ENCODE results near the gene BRAT1.

Gene BRAT1

DNA sequence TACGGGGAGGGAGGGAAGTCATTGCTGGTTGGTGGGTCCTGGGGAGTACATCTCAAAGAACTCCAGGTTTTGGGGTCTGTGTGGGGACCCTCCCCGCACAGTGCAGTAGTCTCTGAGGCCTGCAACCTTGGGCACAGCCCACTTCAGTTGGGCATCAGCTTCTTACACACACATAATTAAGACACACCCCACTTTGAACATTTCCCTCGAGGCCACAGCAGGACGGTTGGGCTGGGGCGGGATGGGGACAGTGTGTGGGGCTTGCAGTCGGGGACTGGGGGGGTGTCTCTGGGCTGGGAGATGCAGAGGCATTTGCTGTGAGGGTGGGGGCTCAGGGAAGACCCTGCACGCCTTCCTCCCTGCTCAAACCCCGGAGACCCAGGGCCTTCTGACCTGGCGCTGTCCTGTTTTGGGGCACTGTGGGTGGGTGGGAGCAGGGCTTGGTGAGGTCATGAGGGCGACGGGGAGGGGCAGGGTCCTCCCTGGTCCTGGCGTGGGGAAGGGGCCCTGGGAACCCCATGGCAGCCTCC is 34.5 kb downstream of the BRAT1 start:
- peak overlapping the region; percentile 58 for H3K4me3 ChIP-seq (ENCODE audit: extremely low read depth, insufficient read depth, low read length, poor library complexity, severe bottlenecking)
- H3K4me1 ChIP-seq (ENCODE audit: control insufficient read depth, insufficient read depth, low read length, poor library complexity, severe bottlenecking) = peaks cover 56% of the 10 kb centered on the region
- 18 to 28% methylated on average over 5 of the region's 12 CpGs for WGBS, 2 experiments (ENCODE audit: insufficient coverage in 2 of 2)
- H3K36me3 ChIP-seq (ENCODE audit: control insufficient read depth, insufficient read depth, low read length) = peaks cover 6% of the 10 kb centered on the region
- H3K9me3 ChIP-seq (ENCODE audit: control insufficient read depth, low read length) = no peaks in the 10 kb centered on the region
- H3K27ac ChIP-seq (ENCODE audit: low read depth, low read length, severe bottlenecking) = no peak overlapping the region

GRCh38 chr7:2520131-2520760 is 35.1 kb downstream of the BRAT1 start:
- Histone ChIP-seq H3K4me1 (ENCODE audit: control insufficient read depth, insufficient read depth, low read length, poor library complexity, severe bottlenecking) (peaks cover 56% of the 10 kb centered on the region), H3K27ac (ENCODE audit: low read depth, low read length, severe bottlenecking) (no peak overlapping the region), H3K36me3 (ENCODE audit: control insufficient read depth, insufficient read depth, low read length) (peaks cover 3% of the 10 kb centered on the region), H3K4me3 (ENCODE audit: extremely low read depth, insufficient read depth, low read length, poor library complexity, severe bottlenecking) (peak overlapping the region; percentile 58), H3K9me3 (ENCODE audit: control insufficient read depth, low read length) (no peaks in the 10 kb centered on the region)
- 1% methylated on average over 27 to 34 of the region's 37 CpGs for WGBS, 2 experiments (ENCODE audit: insufficient coverage in 2 of 2)

GRCh38 chr7:2519119-2519930 is 36.0 kb downstream of the BRAT1 start, which contains the start of gene LFNG:
LFNG (plus strand) TSS chr7:2519774; CDS start chr7:2519862, 88 bp downstream.
- H3K4me3 ChIP-seq (ENCODE audit: extremely low read depth, insufficient read depth, low read length, poor library complexity, severe bottlenecking) = peak within 1 kb of the TSS; percentile 58
- H3K9me3 ChIP-seq (ENCODE audit: control insufficient read depth, low read length) = no peaks in the 10 kb centered on the region
- no peaks in the 10 kb centered on the region for H3K36me3 ChIP-seq (ENCODE audit: control insufficient read depth, insufficient read depth, low read length)
- H3K4me1 ChIP-seq (ENCODE audit: control insufficient read depth, insufficient read depth, low read length, poor library complexity, severe bottlenecking) = peaks cover 52% of the 10 kb centered on the region
- 0% methylated on average over 58 to 67 of the region's 95 CpGs for WGBS, 2 experiments (ENCODE audit: insufficient coverage in 2 of 2)
- no peak within 1 kb of the TSS for H3K27ac ChIP-seq (ENCODE audit: low read depth, low read length, severe bottlenecking)

DNA sequence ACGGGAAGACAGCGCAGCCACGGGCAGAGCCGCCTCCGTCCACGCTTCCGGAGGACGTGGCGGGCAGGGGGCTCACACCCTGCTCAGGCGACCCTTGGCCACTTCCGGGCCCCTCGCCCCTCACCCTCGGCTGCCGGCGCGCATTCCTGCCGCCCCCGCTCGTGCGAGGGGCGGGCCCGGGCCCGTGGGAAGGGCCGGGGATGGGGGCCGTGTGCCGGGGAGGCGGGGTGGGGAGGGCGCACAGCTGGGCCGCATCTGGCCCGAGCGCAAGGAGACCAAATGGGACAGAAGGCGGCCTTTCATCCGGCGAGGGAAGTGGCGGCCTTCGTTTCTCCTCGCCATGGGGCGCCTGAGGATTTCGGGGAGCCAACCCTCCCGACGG is 36.6 kb downstream of the BRAT1 start:
- H3K36me3 ChIP-seq (ENCODE audit: control insufficient read depth, insufficient read depth, low read length) = no peaks in the 10 kb centered on the region
- H3K27ac ChIP-seq (ENCODE audit: low read depth, low read length, severe bottlenecking) = no peak overlapping the region
- no peaks in the 10 kb centered on the region for H3K9me3 ChIP-seq (ENCODE audit: control insufficient read depth, low read length)
- WGBS, 2 experiments (ENCODE audit: insufficient coverage in 2 of 2) = 1 to 3% methylated on average over 22 to 33 of the region's 41 CpGs
- peaks cover 48% of the 10 kb centered on the region for H3K4me1 ChIP-seq (ENCODE audit: control insufficient read depth, insufficient read depth, low read length, poor library complexity, severe bottlenecking)
- peak overlapping the region; percentile 39 for H3K4me3 ChIP-seq (ENCODE audit: extremely low read depth, insufficient read depth, low read length, poor library complexity, severe bottlenecking)

DNA sequence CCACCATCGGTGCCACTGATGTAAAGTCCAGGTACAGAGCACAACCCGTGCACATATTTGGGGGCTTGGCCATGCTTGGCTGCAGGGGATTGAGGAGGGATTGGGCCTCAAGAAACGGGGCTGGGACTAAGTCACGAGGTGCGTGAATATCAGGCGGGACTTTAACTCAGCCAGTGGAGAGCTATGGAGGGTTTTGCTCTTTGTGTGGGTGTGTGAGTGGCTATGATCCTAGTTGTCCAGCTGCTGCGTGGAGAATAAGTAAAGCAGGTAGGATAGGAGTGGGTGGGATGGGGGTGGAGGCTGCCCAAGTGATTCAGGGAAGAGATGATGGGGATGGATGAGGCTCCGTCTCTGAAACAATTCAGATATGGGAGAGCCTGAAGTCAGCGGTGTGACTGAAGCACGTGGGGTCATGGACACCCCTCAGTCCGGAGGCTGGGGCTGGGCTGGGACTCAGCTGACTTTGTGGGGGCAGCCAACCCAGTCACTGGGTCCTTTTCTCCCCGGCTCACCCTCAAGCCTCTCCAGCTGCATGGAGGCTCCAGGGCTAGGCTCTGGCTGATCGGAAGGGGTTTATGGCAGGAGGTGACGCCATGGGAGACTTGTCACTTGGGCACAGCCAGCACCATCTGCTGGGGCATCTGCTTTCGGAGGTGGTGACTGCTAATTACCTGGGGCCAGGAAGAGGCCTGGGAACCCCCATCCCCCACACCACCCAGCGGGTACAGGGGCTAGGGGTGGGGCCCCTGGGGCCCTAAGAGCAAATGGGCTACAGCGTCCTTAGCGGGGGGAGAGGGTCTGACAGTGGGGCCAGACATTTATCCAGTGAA is 37.4 kb downstream of the BRAT1 start:
- no peaks in the 10 kb centered on the region for H3K9me3 ChIP-seq (ENCODE audit: control insufficient read depth, low read length)
- H3K4me3 ChIP-seq (ENCODE audit: extremely low read depth, insufficient read depth, low read length, poor library complexity, severe bottlenecking) = no peak overlapping the region
- no peak overlapping the region for H3K27ac ChIP-seq (ENCODE audit: low read depth, low read length, severe bottlenecking)
- 43 to 44% methylated on average over 11 to 16 of the region's 18 CpGs for WGBS, 2 experiments (ENCODE audit: insufficient coverage in 2 of 2)
- H3K36me3 ChIP-seq (ENCODE audit: control insufficient read depth, insufficient read depth, low read length) = no peaks in the 10 kb centered on the region
- H3K4me1 ChIP-seq (ENCODE audit: control insufficient read depth, insufficient read depth, low read length, poor library complexity, severe bottlenecking) = peaks cover 40% of the 10 kb centered on the region

DNA sequence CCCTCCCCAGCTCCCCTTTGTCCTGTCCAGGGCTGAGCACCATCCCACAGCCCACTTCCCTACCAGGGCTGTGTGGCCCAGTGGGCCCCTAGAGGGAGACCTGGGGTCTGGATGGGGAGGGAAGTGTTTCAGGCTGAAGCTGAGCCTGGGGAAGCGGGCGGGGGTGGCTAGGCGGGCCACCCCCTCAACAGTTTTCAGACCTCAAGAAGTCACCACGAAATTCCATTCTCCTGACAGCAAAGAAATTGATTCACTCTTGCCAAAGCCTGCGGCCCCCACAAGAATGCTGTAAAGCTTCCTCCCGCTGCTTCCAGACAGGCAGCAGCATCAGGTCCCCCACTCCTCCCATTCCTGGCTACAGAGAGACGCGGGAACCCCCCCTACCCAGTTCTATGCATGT is 38.3 kb downstream of the BRAT1 start:
- Histone ChIP-seq H3K4me3 (ENCODE audit: extremely low read depth, insufficient read depth, low read length, poor library complexity, severe bottlenecking) (no peak overlapping the region), H3K36me3 (ENCODE audit: control insufficient read depth, insufficient read depth, low read length) (no peaks in the 10 kb centered on the region), H3K4me1 (ENCODE audit: control insufficient read depth, insufficient read depth, low read length, poor library complexity, severe bottlenecking) (peaks cover 34% of the 10 kb centered on the region), H3K27ac (ENCODE audit: low read depth, low read length, severe bottlenecking) (peak overlapping the region; percentile 54), H3K9me3 (ENCODE audit: control insufficient read depth, low read length) (no peaks in the 10 kb centered on the region)
- WGBS, 2 experiments (ENCODE audit: insufficient coverage in 2 of 2) = 25 to 33% methylated on average over 5 of the region's 8 CpGs

DNA sequence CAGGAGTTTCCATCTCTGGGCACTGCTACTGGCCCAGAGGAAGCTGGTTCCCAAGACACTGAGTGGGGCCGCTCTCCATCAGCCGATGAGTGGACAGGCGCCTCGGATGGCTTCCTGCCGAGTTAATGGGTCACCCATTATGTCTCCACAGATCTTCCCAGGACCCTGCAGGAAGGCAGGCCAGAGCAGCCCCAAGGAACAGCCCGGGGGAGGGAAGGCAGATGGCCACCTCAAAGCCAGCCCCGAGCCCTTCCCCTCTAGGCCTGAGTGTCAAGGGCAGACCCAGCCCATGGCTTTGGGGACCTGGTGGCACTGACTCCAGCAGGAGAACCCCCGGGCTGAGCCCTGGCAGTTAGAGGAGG is 39.1 kb downstream of the BRAT1 start:
- WGBS, 2 experiments (ENCODE audit: insufficient coverage in 2 of 2) = 89 to 91% methylated on average over 7 to 8 of the region's 8 CpGs
- no peaks in the 10 kb centered on the region for H3K36me3 ChIP-seq (ENCODE audit: control insufficient read depth, insufficient read depth, low read length)
- no peaks in the 10 kb centered on the region for H3K9me3 ChIP-seq (ENCODE audit: control insufficient read depth, low read length)
- H3K4me1 ChIP-seq (ENCODE audit: control insufficient read depth, insufficient read depth, low read length, poor library complexity, severe bottlenecking) = peaks cover 38% of the 10 kb centered on the region
- no peak overlapping the region for H3K27ac ChIP-seq (ENCODE audit: low read depth, low read length, severe bottlenecking)
- no peak overlapping the region for H3K4me3 ChIP-seq (ENCODE audit: extremely low read depth, insufficient read depth, low read length, poor library complexity, severe bottlenecking)

DNA sequence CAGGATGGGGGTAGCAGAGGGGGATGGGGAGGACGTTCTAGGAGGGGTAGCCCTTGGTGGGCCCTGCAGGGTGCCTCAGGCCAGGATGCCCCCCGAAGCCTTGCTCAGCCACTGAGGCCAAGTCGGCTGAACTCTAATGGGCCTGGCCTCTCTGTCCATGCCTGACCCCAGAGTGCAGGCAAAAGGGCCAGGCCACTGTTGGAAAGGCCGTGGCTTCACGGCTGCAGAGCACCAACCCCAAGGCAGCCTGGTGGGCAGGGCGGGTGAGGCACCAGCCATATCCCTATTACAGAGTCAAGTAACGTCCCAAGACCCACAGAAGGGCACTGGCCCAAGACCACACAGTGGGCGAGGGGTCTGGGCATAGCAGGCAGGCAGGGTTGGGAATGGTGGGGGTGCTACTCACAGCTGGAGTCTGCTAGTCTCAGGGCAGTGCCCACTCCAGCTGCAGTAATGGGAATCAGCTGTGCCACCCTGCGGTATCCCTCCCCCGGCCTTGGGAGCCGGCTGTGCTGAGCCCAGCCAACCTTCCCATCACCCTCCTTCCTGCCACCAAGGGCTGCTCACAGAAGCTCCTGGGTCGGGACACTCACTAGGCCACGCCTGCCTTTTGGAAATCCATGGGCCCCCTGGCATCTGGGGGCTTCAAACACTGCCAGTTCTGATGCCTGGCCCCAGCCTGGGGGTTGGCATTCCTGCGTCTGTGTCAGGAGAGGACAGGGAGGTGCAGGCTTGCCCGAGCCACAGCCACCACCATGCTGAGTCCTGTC is 39.7 kb downstream of the BRAT1 start:
- Histone ChIP-seq H3K27ac (ENCODE audit: low read depth, low read length, severe bottlenecking) (no peak overlapping the region), H3K4me1 (ENCODE audit: control insufficient read depth, insufficient read depth, low read length, poor library complexity, severe bottlenecking) (peaks cover 42% of the 10 kb centered on the region), H3K36me3 (ENCODE audit: control insufficient read depth, insufficient read depth, low read length) (no peaks in the 10 kb centered on the region), H3K9me3 (ENCODE audit: control insufficient read depth, low read length) (no peaks in the 10 kb centered on the region), H3K4me3 (ENCODE audit: extremely low read depth, insufficient read depth, low read length, poor library complexity, severe bottlenecking) (no peak overlapping the region)
- WGBS, 2 experiments (ENCODE audit: insufficient coverage in 2 of 2) = 90 to 95% methylated on average over 13 to 14 of the region's 15 CpGs

DNA sequence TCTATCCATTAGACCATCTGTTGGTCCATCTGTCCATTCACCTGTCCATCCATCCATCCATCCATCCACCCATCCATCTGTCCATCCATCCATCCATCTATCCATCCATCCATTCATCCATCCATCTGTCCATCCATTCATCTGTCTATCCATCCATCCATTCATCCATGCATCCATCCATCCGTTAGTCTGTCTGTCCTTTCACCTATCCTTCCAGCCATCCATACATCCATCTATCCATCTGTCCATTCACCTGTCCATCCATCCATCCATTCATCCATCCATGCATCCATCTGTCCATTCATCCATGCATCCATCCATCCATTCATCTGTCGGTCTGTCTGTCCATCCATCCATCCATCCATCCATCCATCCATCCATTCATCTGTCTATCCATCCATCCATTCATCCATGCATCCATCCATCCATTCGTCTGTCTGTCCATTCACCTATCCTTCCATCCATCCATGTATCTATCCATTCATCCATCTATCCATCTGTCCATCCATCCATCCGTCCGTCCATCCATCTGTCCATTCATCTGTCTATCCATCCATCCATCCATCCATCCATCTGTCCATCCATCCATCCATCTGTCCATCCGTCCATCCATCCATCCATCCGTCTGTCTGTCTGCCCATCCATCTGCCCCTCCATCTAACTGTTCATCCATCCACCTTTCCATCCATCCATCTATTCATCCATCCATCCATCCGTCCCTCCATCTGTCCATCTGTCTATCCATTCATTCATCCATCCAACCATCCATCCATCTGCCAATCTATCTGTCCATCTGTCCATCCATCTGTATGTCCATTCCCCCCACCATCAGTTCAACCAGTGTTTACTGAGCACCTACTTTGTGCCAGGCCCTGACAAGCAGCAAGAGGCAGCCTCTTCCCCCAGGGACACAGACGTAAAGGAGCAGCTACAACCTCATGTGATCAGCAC is 40.6 kb downstream of the BRAT1 start:
- WGBS, 2 experiments (ENCODE audit: insufficient coverage in 2 of 2) = 94 to 96% methylated on average over 8 to 9 of the region's 9 CpGs
- Histone ChIP-seq H3K4me1 (ENCODE audit: control insufficient read depth, insufficient read depth, low read length, poor library complexity, severe bottlenecking) (peaks cover 42% of the 10 kb centered on the region), H3K36me3 (ENCODE audit: control insufficient read depth, insufficient read depth, low read length) (no peaks in the 10 kb centered on the region), H3K27ac (ENCODE audit: low read depth, low read length, severe bottlenecking) (no peak overlapping the region), H3K4me3 (ENCODE audit: extremely low read depth, insufficient read depth, low read length, poor library complexity, severe bottlenecking) (no peak overlapping the region), H3K9me3 (ENCODE audit: control insufficient read depth, low read length) (no peaks in the 10 kb centered on the region)

All from mesodermal cell (in vitro differentiated cells).